GM21825 (cell line): Measurements from ENCODE around the gene TYSND1.
"Not testable (repeated sequence)": the region's sequence is repeated elsewhere in the genome, so short reads cannot be mapped to it uniquely, and the experiment has no call there.

Experiments
- ATAC-seq: cut with Tn5 transposase; IDR thresholded peaks from one replicate; pipeline ENCODE4 v1.9.1; 2021; ENCODE audit warnings: mild to moderate bottlenecking, moderate library complexity; ENCODE audit not compliant: unreplicated experiment

Gene TYSND1

GRCh38 chr10:70164163-70164562, 17.7 kb upstream of the TYSND1 start:
- ATAC-seq: no peak

- no peak for ATAC-seq
Observed at GRCh38 chr10:70163448-70163847, 16.9 kb upstream of the TYSND1 start.

GRCh38 chr10:70162892-70163201, 16.3 kb upstream of the TYSND1 start:
- ATAC-seq: no peak

GRCh38 chr10:70162151-70162891, 15.8 kb upstream of the TYSND1 start:
- ATAC-seq: no peak

- no peak for ATAC-seq
Observed at GRCh38 chr10:70160798-70161197, 14.3 kb upstream of the TYSND1 start.

- ATAC-seq: not testable (repeated sequence)
Observed at GRCh38 chr10:70159366-70159765, 12.9 kb upstream of the TYSND1 start.

- ATAC-seq: no peak
Observed at GRCh38 chr10:70158113-70158512, 11.6 kb upstream of the TYSND1 start.

GRCh38 chr10:70155255-70155838, 8.8 kb upstream of the TYSND1 start:
- ATAC-seq: no peak

- no peak for ATAC-seq
Observed at GRCh38 chr10:70148516-70148915, 2.0 kb upstream of the TYSND1 start.

- ATAC-seq: no peak
Observed at GRCh38 chr10:70147259-70147625, 742 bp upstream of the TYSND1 start.

GRCh38 chr10:70145666-70146488, 623 bp downstream of the TYSND1 start:
- peak; percentile 51 for ATAC-seq

GRCh38 chr10:70145166-70145665, 1.3 kb downstream of the TYSND1 start:
- ATAC-seq: peak; percentile 18

GRCh38 chr10:70144372-70145110, 2.0 kb downstream of the TYSND1 start:
- ATAC-seq: no peak

- no peak for ATAC-seq
Observed at GRCh38 chr10:70142555-70142954, 3.9 kb downstream of the TYSND1 start.

- no peak for ATAC-seq
Observed at GRCh38 chr10:70140297-70140696, 6.2 kb downstream of the TYSND1 start.

GRCh38 chr10:70139997-70140250, 6.6 kb downstream of the TYSND1 start:
- no peak for ATAC-seq

- ATAC-seq: no peak
Observed at GRCh38 chr10:70139151-70139996, 7.1 kb downstream of the TYSND1 start.

GRCh38 chr10:70137927-70138883, 8.3 kb downstream of the TYSND1 start:
- ATAC-seq: no peak

- ATAC-seq: no peak
Observed at GRCh38 chr10:70137135-70137534, 9.4 kb downstream of the TYSND1 start.
